HepG2 (cell line): Measurements from ENCODE around the gene ATP2C2. TPM values are rescaled to one million over a fixed set of nuclear protein-coding genes. Genes with fewer than 3 reads are reported as not detected.

ENCODE experiments used
- ATAC-seq: fragments of 200-7000 bp; cut with Tn5 transposase; 3 replicates; pipeline ENCODE4 v1.9.1; 2020; ENCODE audit warnings: mild to moderate bottlenecking, moderate library complexity
- BruUV-seq: library from RNA; stranded (reverse); fragments of 400-500 nt; replicated peaks from 2 replicates; lab custom pipeline; 2021; lab: Mats Ljungman, UMichigan
- CTCF ChIA-PET: fragments of 300-600 bp; formaldehyde crosslinking; extraction: SDS; loops from one replicate; lab custom pipeline; 2021; ENCODE audit warnings: low total read pairs, inconsistent platforms, low intra/inter-chr PET ratio; lab: Yijun Ruan, JAX
- POLR2A ChIA-PET: fragments of 350-600 bp; sonication (Branson Sonifier 250); formaldehyde crosslinking; loops from one replicate; lab custom pipeline; 2020; ENCODE audit warnings: antibody characterized with exemption, inconsistent platforms; lab: Yijun Ruan, JAX
- DNase-seq: peaks from one replicate; pipeline ENCODE4 v3.0.0-alpha.2; 2015; ENCODE audit warnings: low spot score
- FAIRE-seq: peaks from 3 replicates; lab custom pipeline; 2011; peaks lifted over from hg19 to GRCh38; lab: Jason Lieb, UNC
- H2AFZ ChIP-seq: one replicate; pipeline ENCODE4 v1.6.1; 2011; ENCODE audit warnings: low read length, inconsistent platforms
- H3K27ac ChIP-seq: fragments of 300-600 bp; 3 replicates; pipeline ENCODE4 v1.8.0; 2011; ENCODE audit warnings: mixed run types, mild to moderate bottlenecking, mixed read lengths, low read length, inconsistent platforms; ENCODE audit not compliant: insufficient read depth; ENCODE audit errors: extremely low read length
- H3K27me3 ChIP-seq, 2 experiments: fragments of 200-600 bp in 1 of 2; 2 replicates in 1 of 2; 3 replicates in 1 of 2; pipeline versions ENCODE4 v1.6.0 to v1.8.0; 2011; ENCODE audit warnings: low read length in 2 of 2, mild to moderate bottlenecking in 2 of 2, moderate library complexity in 2 of 2, inconsistent platforms in 1 of 2; ENCODE audit not compliant: insufficient read depth in 2 of 2, control insufficient read depth in 1 of 2
- H3K36me3 ChIP-seq, 2 experiments: fragments of 200-600 bp in 1 of 2; replicated peaks in 1 of 2; 2 replicates in 1 of 2; 3 replicates in 1 of 2; pipeline versions ENCODE4 v1.5.1 to v1.8.0; 2011; ENCODE audit warnings: low read length in 2 of 2, inconsistent platforms in 1 of 2; ENCODE audit not compliant: insufficient read depth in 2 of 2, control insufficient read depth in 1 of 2
- H3K4me1 ChIP-seq: 2 replicates; pipeline ENCODE4 v1.5.1; 2012; ENCODE audit warnings: low read length, inconsistent platforms; ENCODE audit not compliant: insufficient read depth
- H3K4me2 ChIP-seq: 2 replicates; pipeline ENCODE4 v1.6.0; 2011; ENCODE audit warnings: low read depth, low read length, inconsistent platforms
- H3K4me3 ChIP-seq, 3 experiments: fragments of 200-600 bp in 1 of 3; sonication (generic), shearing (Covaris generic) in 1 of 3; replicated peaks in 1 of 3; 2 replicates each; pipeline ENCODE4 v1.5.1; 2011 to 2016; ENCODE audit warnings: low read length in 3 of 3, inconsistent platforms in 2 of 3, low read depth in 2 of 3, mild to moderate bottlenecking in 2 of 3, control low read depth in 1 of 3, mixed read lengths in 1 of 3; ENCODE audit not compliant: insufficient read depth in 1 of 3
- H3K79me2 ChIP-seq: one replicate; pipeline ENCODE4 v1.6.1; 2011; ENCODE audit warnings: low read length, inconsistent platforms; ENCODE audit not compliant: insufficient read depth
- H3K9ac ChIP-seq: 2 replicates; pipeline ENCODE4 v1.6.0; 2011; ENCODE audit warnings: mild to moderate bottlenecking, low read depth, low read length, inconsistent platforms; ENCODE audit not compliant: insufficient read depth
- H3K9me3 ChIP-seq: 2 replicates; pipeline ENCODE4 v1.5.1; 2012; ENCODE audit warnings: mild to moderate bottlenecking, low read length
- H4K20me1 ChIP-seq: 2 replicates; pipeline ENCODE4 v1.6.0; 2011; ENCODE audit warnings: inconsistent platforms, mild to moderate bottlenecking, low read length, moderate library complexity; ENCODE audit not compliant: insufficient read depth
- CBX5 ChIP-seq: sonication (generic); formaldehyde crosslinking; IDR thresholded peaks from 2 replicates; pipeline ENCODE4 v1.4.0; 2020; ENCODE audit warnings: missing genetic modification reagents, borderline replicate concordance
- HHEX ChIP-seq: IDR thresholded peaks from 2 replicates; pipeline ENCODE4 v1.6.1; 2016; ENCODE audit warnings: control low read depth
- JARID2 ChIP-seq: sonication (generic); formaldehyde crosslinking; IDR thresholded peaks from 2 replicates; pipeline ENCODE4 v1.8.1; 2023; ENCODE audit warnings: missing genetic modification reagents, inconsistent platforms; ENCODE audit not compliant: insufficient replicate concordance
- KMT2A ChIP-seq: sonication (generic); formaldehyde crosslinking; IDR thresholded peaks from 2 replicates; pipeline ENCODE4 v1.4.0; 2020; ENCODE audit warnings: missing genetic modification reagents
- MBNL3 ChIP-seq: fragments of 250-450 bp; sonication (Bioruptor Pico); conservative IDR thresholded peaks from 2 replicates; pipeline ENCODE4 v1.8.0; 2022; ENCODE audit warnings: mild to moderate bottlenecking, inconsistent platforms
- NCOR1 ChIP-seq: fragments of 200-600 bp; sonication (generic); IDR thresholded peaks from 2 replicates; pipeline ENCODE4 v1.7.0; 2017; ENCODE audit warnings: antibody characterized with exemption, low read length, borderline replicate concordance
- NFKBIZ ChIP-seq: IDR thresholded peaks from 2 replicates; pipeline ENCODE4 v1.6.1; 2018; ENCODE audit warnings: missing genetic modification reagents, missing compliant biosample characterization
- PAWR ChIP-seq: sonication (generic); formaldehyde crosslinking; IDR thresholded peaks from 2 replicates; pipeline ENCODE4 v1.4.0; 2020; ENCODE audit warnings: missing genetic modification reagents, mild to moderate bottlenecking, borderline replicate concordance
- RXRB ChIP-seq: IDR thresholded peaks from 2 replicates; pipeline ENCODE4 v1.6.1; 2016; ENCODE audit warnings: borderline replicate concordance, missing genetic modification reagents, missing compliant biosample characterization
- SIN3B ChIP-seq: fragments of 150-350 bp; IDR thresholded peaks from 2 replicates; pipeline ENCODE4 v1.6.1; 2014; ENCODE audit warnings: low read length
- ZFP36L1 ChIP-seq: sonication (generic); formaldehyde crosslinking; IDR thresholded peaks from 2 replicates; pipeline ENCODE4 v1.8.0; 2022; ENCODE audit warnings: mild to moderate bottlenecking, missing genetic modification reagents, moderate library complexity
- ZNF180 ChIP-seq: sonication (generic); formaldehyde crosslinking; IDR thresholded peaks from 2 replicates; pipeline ENCODE4 v1.4.0; 2020; ENCODE audit warnings: low read depth, missing genetic modification reagents, borderline replicate concordance
- ZNF337 ChIP-seq: sonication (generic); formaldehyde crosslinking; IDR thresholded peaks from 2 replicates; pipeline ENCODE4 v1.5.1; 2020; ENCODE audit warnings: missing genetic modification reagents, low read depth, mild to moderate bottlenecking, borderline replicate concordance
- ZNF33A ChIP-seq: sonication (generic); formaldehyde crosslinking; IDR thresholded peaks from 2 replicates; pipeline ENCODE4 v1.5.1; 2020; ENCODE audit warnings: missing genetic modification reagents, mild to moderate bottlenecking, moderate library complexity, borderline replicate concordance
- ZNF839 ChIP-seq: sonication (generic); formaldehyde crosslinking; IDR thresholded peaks from 2 replicates; pipeline ENCODE4 v1.4.0; 2020; ENCODE audit warnings: missing genetic modification reagents, mild to moderate bottlenecking, borderline replicate concordance
- WGBS: methylation state at CpG from one replicate; pipeline ENCODE4 v1.1.6; 2017; ENCODE audit warnings: low lambda C conversion rate; 5-methylcytosine and 5-hydroxymethylcytosine counted together
- in situ Hi-C: cut with HindIII; loops from 2 replicates; pipeline ENCODE4 v1.10.0; 2017; ENCODE audit warnings: low pct_unique_long_range_greater_than_20kb; ENCODE audit not compliant: extremely low pct_ligation_motif_present
- intact Hi-C: fragments of 100-400 bp; cut with micrococcal nuclease; formaldehyde crosslinking; loops from one replicate; pipeline ENCODE4 v1.10.0; 2022; ENCODE audit not compliant: unreplicated experiment
- polyA plus RNA-seq, 8 experiments: library from polyadenylated mRNA; depleted of rRNA in 3 of 8; stranded (reverse) in 7 of 8; unstranded in 1 of 8; fragments of >200 nt; fragmentation: Illumina TruSeq in 4 of 8; extraction: Trizol in 4 of 8; gene quantifications; 2 replicates each; pipeline versions ENCODE4 v1.2.1 to v1.2.3, GENCODE V29; 2011 to 2016; ENCODE audit warnings: low read depth in 4 of 8, missing spikeins in 1 of 8, mixed read lengths in 1 of 8; ENCODE audit not compliant: insufficient read depth in 1 of 8
- total RNA-seq, 5 experiments: library from RNA; depleted of rRNA; stranded (reverse); fragments of >200 nt; fragmentation: Illumina TruSeq; extraction: Trizol; gene quantifications; 2 replicates each; pipeline ENCODE4 v1.2.3, GENCODE V29; 2016; ENCODE audit warnings: low read depth in 1 of 5
- TF ChIP-seq, protein P1 (sequence below): sonication (generic); formaldehyde crosslinking; conservative IDR thresholded peaks from 2 replicates; pipeline ENCODE4 v1.4.0; 2020; ENCODE audit warnings: missing genetic modification reagents
- TF ChIP-seq, protein P2 (sequence below): sonication (generic); formaldehyde crosslinking; IDR thresholded peaks from 2 replicates; pipeline ENCODE4 v1.9.0; 2021; ENCODE audit warnings: missing genetic modification reagents, mild to moderate bottlenecking, borderline replicate concordance

ATP2C2 gene
- total and polyA plus RNA-seq, 2 of the 13 experiments (the other 11 are each of a cell fraction or from before 2014, with no cell fraction given) = 0.07 TPM; not detected in 1

DNA sequence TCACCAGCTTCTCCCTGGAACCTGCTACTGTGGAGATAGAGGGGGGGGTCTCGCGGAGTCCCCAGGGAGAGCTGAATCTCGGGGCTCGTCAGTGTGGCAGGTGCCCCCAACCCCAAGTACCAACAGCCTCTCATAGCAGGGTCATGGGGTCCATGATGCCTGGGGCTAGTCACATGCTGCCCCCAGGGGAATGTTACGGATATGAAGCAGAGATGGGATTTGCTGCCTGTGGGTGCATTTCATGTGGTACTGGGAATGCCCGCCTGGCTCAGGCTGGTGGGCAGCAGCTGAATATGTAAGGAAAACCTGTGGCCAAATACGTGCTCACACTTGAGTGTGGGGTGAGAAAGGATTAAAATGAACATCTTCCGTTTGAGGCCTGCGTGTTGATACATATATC lies 86.7 kb downstream of the ATP2C2 start:
- H3K4me1 ChIP-seq = no peaks in the 10 kb centered on the region
- DNase-seq (no peak), ATAC-seq (no peak), FAIRE-seq (no peak)
- H3K9ac ChIP-seq = no peak overlapping the region
- 74% methylated on average over 5 of the region's 9 CpGs for WGBS
- no peaks in the 10 kb centered on the region for H3K36me3 ChIP-seq
- H3K9me3 ChIP-seq = no peaks in the 10 kb centered on the region
- no peak overlapping the region for H2AFZ ChIP-seq
- H3K27me3 ChIP-seq = peaks cover 0 to 5% of the 10 kb centered on the region in 2 experiments; a peak in 2 of 5 replicates
- TF ChIP-seq, protein P1, sequence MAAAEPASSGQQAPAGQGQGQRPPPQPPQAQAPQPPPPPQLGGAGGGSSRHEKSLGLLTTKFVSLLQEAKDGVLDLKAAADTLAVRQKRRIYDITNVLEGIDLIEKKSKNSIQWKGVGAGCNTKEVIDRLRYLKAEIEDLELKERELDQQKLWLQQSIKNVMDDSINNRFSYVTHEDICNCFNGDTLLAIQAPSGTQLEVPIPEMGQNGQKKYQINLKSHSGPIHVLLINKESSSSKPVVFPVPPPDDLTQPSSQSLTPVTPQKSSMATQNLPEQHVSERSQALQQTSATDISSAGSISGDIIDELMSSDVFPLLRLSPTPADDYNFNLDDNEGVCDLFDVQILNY (CRISPR knock-in tag) = no peak
- TF ChIP-seq NCOR1 = no peak
- TF ChIP-seq SIN3B = no peak
- TF ChIP-seq CBX5 = no peak
- TF ChIP-seq RXRB (CRISPR knock-in tag) = no peak
- TF ChIP-seq ZNF33A (CRISPR knock-in tag) = no peak
- no peak for TF ChIP-seq MBNL3 (CRISPR knock-in tag)
- TF ChIP-seq ZNF337 (CRISPR knock-in tag) = no peak
- no peak for TF ChIP-seq HHEX (CRISPR knock-in tag)
- TF ChIP-seq PAWR (CRISPR knock-in tag) = no peak
- TF ChIP-seq JARID2 (CRISPR knock-in tag) = no peak
- TF ChIP-seq, protein P2, sequence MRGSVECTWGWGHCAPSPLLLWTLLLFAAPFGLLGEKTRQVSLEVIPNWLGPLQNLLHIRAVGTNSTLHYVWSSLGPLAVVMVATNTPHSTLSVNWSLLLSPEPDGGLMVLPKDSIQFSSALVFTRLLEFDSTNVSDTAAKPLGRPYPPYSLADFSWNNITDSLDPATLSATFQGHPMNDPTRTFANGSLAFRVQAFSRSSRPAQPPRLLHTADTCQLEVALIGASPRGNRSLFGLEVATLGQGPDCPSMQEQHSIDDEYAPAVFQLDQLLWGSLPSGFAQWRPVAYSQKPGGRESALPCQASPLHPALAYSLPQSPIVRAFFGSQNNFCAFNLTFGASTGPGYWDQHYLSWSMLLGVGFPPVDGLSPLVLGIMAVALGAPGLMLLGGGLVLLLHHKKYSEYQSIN (CRISPR knock-in tag) = no peak
- no peak for TF ChIP-seq NFKBIZ (CRISPR knock-in tag)
- no peak for TF ChIP-seq ZFP36L1 (CRISPR knock-in tag)
- no peak for TF ChIP-seq ZNF839 (CRISPR knock-in tag)
- TF ChIP-seq ZNF180 (CRISPR knock-in tag) = no peak
- TF ChIP-seq KMT2A (CRISPR knock-in tag) = no peak
- POLR2A ChIA-PET = no interaction called here
- H4K20me1 ChIP-seq = no peaks in the 10 kb centered on the region
- intact Hi-C loops (no loop called here), in situ Hi-C loops (no loop called here)
- H3K27ac ChIP-seq = no peak overlapping the region
- H3K4me3 ChIP-seq = no peak overlapping the region
- CTCF ChIA-PET = no interaction called here
- no peak overlapping the region for H3K4me2 ChIP-seq
- no peaks in the 10 kb centered on the region for H3K79me2 ChIP-seq
- no TSS peak for BruUV-seq
